ENCODE data around the gene SSBP3.

The SSBP3 gene

DNA sequence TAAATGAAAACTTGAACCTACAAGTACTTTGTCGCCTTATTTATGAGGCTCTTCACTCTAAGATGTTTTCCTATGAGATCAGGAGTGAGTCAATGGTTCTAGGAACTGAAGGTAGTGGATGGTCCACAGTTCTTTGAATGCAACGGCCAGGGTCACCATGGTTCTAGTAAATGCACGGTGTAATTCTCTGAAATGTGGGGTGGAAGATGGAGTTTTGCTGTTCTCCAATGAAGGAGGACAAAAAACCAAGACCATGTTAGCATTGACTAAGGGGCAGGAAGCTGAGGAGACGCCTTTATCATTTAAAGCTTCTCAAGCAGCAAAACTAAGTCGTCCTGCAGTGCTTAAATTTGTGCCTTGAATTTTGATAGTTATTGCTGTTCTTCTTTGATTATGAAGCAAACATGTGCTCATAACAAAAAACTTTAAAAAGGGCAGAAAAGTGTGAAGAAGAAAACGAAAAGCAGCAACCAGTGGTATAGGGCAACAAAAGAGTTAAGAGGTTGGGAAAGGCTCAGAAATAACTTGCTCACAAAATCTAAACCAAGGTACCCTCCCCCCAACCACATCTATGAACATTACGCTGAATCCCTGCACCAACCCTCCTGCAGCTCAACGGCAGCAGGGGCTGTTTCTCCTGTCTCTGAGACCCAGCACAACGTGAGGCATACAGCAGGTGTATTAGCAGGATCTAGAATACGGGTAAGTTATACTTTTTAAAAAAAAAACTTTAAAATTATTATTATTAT, 121.2 kb downstream of the SSBP3 start:
- peak in 1 of 3 donors; percentile 11 for DNase-seq (ENCODE audit: low read depth in 3 of 3)

DNA sequence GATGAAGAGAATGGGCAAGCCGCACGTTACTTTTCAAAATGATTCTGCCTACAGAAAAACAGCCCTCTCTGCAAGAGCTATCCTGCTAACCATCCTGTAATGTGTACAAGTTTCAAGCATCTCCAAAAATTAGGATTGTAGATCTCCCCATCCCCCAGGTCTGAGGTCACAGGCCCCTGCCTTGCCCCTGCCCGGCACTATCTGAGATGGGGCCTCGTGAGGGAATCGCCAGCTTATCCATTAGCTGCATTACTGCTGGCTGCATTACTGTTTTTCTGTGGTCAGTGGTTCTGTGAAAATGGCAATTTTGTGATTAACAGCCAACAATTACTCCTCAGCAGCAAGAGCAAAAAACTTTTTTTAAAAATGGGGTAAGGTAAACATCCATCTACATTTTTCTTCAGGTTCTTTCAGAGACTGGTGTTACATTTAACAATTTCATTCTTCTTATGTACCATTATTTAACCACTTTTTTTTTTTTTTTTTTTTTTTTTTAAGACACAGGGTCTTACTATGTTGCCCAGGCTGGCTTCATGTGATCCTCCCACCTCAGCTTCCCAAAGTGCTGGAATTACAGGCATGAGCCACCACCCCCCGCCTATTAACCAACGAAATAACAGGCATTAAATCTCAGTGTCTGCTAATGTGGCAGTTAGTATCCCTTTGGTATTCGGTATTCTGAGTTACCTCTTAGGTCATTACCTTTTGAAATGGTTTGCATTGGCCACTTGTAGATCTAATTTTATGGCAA, 122.4 kb downstream of the SSBP3 start:
- no peak for DNase-seq (ENCODE audit: low read depth in 3 of 3)

DNA sequence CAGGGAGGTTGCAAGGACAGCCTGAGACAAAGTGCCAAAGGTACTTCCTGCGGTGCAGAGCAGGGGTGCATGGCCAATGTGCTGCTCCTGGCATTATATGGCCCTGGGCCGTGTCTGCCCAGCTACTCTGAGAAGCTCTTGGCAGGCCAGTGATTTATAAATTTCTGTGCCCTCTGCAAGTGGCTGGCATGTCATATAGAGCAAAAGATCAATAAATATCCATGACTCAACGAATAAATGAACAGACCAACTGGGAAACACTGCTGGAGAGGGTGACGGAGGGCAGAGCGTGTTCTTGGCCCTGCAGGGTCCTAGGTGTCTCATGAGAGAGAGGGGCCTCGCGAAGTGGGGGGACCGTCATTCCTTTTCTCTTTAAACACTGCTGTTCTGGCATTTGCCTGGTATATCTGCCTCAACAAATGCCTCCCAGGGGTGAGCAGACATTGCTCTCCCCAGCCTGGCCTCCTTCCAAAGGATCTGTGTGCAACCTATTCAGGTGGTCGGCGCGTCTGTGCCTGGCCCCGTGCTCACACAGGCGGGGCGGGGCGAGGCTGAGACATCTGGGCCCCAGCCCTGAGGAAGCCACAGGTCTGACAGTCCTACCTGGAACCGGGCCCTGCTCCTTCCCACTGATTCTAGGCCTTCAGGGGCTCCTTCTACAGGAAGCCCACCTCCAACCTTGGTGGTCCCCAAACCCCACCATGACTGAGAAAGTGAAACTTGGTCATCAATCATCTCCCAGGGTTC, 123.9 kb downstream of the SSBP3 start:
- DNase-seq (ENCODE audit: low read depth in 3 of 3), result no peak

DNA sequence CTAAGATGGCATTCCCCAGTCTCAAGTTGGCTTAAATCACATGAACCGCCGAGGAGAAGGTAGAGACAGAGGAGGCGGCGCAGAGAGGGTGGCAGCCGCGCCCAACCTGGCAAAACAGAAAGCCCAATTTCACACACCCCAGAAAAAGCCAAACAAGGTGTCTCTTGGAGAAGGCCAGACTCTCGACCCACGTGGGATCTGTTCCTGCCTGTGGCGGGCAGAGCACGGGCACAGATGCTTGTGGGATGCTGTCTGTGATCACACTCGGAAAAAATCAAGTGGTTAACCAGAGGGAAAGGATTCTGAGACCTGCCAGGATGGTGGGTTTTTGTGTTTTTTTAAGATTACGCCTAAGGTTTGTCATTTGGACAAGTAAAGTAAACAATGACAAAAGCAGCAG, 125.5 kb downstream of the SSBP3 start:
- DNase-seq (ENCODE audit: low read depth in 3 of 3), result no peak

DNA sequence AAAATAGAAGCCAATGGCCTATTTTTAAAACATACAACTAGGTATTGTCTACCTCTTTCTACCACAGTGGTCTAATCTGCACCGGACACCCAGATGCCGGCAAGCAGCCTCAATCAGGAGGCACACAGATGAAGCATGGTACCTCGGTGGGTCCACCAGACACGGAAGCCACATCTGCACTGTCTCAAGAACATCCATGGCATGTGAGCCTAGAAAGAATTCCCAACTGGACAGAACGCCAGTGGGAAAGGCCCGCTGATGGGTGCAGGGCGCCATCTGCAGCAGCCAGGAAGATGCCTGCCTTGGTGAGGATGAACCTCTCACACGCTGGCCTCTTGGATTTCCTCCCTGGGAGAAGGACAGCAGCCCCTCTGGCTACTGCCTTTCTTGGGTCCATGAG, 126.7 kb downstream of the SSBP3 start:
- no peak for DNase-seq (ENCODE audit: low read depth in 3 of 3)

DNA sequence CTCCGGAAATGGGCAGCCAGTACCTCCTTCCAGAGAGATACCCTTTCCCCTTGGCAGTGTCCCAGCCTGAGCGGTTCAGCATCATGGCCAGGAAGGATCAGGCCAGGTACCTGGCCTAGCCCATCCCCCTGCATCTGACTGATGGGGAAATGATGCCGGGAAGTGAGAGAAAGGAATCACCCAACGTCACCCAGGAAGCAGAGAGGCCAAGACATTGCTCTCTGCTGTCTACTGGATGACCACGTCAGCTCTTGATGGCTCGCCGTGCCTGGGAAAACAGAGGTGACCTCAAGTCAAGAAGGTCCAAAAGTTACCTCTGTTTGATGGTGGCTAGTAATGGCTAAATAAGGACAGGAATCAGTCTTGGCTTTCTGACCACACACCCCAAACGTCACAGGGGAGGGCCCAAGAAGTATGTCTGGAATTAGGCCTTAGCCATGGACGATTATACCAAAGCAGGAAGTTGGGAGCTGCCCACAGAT, 127.2 kb downstream of the SSBP3 start:
- no peak for DNase-seq (ENCODE audit: low read depth in 3 of 3)

DNA sequence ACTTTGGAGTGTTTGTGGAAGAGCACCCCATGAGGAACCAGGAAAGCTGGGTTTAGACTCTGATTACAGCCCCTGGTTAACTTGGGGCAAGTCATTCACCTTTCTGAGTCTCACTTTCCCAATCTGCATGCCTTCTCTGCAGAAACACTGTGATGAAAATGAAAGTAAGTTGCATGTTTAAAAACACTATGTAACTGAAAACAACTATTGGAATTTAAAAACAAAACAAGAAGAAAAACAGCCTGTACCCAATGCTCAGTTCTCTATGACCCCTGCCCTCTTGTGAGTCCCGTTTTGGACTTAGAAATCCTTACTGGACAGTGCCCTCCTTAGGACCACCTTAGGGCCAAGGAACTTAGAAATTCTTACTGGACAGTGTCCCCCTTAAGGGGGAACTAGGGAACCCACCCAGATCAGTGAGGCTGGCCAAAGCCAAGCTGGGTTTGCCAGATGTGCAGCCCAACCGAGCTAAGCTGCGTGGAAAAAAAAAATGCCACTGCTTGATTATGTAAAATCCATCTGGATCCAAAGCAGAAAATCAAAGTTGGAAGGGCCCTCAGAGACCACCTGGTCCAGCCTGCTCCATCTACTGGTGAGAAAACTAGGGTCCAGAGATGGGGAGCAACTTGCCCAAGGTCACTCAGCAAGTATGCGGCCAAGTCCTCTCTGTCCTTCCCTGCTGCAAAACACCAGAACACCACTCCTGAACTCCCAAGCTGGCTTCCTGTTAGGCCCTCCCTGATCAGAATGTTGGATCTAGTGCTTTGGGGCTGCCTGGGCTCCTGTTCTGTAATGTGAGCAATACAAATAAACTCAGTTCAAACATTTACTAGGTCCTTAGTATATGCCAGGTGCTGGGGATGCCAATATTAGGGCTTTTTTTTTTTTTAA, 128.5 kb downstream of the SSBP3 start:
- DNase-seq (ENCODE audit: low read depth in 3 of 3), result no peak

DNA sequence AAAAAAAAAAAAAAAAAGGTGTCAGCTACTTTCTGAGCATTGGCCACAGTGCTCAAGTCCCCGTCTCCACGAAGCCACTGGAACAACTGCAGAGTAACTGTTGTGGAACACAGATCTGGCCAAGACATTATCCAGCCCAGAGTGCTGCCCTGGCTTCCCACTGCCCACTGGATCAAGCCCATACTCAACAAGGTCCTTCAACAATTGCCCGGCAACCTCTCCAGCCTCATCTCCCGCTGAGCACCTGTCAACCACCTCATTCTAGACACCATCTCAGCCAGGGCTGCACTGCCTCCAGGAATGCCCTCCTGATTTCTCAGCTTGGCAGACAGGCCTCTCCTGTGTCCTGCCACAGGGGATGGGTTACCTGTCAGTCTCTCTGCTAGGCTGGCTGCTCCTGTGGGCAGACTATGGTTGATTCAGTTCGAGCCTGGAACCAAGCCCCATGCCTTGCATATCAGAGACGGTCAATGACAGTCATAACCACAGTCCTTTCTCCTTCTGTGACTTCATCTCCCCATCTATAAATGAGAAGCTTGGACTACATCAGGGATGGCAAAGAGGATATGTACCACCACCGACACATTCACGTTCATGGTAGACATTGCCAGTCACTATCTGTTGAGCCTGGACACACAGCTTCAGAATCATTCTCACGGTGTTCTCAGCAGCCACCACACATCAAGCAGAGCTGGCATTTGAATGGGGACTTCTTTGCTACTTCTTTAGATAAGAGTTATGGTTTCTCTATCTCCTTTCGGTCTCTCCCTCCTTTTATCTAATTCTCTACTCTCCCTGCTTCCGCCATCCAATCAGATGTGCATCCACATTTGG, 129.4 kb downstream of the SSBP3 start:
- no peak for DNase-seq (ENCODE audit: low read depth in 3 of 3)

DNA sequence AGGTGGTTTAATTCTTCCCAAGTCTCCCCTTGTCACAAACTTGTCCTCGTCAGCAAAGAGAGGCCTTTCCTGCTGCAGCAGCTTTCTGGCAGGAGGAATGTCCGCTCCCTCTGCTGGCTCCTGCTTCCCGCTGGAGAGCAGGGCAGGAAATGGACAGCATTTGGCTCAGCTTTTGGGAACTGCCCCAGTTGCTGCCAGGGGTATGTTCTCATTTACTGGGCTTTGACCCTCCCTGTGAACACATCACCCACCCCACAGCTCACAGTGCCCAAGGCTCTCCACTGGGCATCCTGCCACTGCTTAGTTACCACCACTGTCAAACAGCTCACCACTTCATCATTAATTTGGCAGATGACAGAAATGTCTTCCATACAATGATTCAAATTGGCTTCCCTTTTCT, 130.8 kb downstream of the SSBP3 start:
- no peak for DNase-seq (ENCODE audit: low read depth in 3 of 3)

DNA sequence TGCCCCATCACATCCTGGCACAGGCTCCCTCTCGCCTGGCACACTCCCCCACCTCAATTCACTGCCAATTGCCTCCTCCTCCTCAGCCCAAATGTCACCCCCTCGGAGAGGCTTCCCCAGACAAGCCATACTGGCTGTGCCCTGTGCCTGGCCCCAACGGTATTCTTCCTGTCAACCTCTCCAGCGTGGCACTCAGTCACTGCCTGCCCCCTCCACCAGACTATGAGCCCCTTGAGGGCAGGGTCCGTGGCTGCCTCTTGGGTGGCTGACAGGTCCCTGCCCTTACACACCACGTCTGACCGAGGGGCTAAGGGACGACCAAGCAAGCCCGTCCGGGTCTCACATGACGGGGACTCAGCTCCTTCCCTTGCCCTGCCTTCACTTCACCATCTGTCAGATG, 131.3 kb downstream of the SSBP3 start:
- no peak for DNase-seq (ENCODE audit: low read depth in 3 of 3)

DNA sequence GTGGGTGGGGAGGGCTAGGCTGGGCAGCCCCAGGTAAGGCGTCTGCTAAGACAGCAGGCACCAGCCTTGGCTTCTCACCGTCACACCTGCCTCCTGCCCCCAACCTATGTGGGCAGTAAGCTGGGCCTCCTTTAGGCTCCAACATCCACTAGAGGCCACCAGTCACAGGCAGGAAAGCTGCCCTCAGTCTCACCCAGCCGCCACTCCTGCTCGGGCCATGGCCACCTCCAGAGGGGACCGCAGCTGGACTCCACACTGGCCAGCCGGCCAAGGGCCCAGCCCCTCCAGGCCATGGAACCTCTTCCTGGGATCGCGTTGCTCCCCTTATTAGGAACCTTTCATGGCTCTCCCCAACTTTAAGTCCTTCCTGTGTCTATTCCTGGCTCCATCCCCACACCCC, 131.7 kb downstream of the SSBP3 start:
- no peak for DNase-seq (ENCODE audit: low read depth in 3 of 3)

DNA sequence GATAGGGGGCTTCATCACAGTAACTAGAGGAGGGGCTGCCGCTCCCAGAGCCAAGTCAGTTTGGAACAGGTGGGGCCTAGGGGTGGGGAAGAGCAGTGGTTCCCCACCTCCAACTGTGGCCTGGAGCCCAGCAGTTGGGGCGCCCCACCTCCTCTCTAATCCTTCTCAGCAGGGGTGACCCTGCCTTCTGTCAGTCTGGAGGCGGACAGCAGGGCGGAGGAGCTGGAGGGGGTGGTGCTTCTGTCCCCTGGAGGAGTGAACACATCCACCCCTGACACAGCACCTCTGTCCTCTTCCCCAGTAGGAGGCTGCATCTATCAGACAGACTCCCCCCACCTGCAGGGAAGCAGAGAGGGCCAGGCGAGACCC, 132.4 kb downstream of the SSBP3 start:
- no peak for DNase-seq (ENCODE audit: low read depth in 3 of 3)

DNA sequence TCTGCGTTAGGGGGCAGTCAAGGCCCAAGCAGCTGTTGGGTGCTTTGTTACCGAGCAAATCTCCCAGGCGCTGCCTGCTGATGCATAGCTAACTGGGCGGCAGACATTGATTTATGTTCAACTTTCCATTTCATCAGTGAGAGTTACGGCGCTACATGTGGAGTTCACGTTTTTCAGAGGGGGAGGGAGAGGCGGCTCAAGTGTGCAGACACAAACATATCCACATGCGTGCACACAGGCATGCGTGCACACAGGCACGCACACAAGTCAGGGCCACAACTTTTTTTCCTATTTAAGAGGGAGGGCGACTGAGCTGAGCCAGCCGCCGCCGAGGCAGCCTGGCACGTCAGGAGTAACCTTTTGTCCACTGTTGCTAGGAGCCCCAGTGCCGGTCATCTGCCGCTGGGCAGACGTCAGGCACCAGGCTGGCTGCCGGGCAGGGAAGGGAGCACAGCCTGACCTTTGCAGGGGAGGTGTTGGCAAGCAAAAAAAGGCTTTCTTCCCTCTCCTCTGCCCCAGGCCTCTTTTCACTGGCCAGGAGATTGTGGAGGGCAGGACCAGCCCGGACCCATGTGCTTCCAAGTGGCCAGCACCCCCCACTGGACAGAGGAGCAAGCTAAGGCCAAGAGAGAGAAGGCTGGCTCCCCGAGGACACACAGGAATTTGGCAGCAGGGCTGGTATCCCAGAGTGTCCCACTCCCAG, 133.0 kb downstream of the SSBP3 start:
- no peak for DNase-seq (ENCODE audit: low read depth in 3 of 3)

DNA sequence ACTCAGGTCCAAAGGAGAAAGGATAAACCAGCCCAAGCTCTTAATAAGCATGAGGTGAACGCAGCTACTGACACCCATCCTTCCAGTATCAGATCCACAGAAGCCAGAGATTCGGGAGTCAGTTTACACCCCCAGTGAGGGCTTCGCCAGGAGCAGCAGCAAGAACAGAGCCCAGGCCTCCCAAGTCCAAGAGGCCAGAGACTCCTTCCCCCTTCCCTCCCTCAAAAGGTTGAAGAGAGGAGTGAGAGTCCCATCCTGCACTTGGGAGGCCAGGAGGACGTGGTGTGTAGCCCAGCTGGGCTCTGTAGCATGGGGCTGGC, 133.5 kb downstream of the SSBP3 start:
- DNase-seq (ENCODE audit: low read depth in 3 of 3), result no peak

DNA sequence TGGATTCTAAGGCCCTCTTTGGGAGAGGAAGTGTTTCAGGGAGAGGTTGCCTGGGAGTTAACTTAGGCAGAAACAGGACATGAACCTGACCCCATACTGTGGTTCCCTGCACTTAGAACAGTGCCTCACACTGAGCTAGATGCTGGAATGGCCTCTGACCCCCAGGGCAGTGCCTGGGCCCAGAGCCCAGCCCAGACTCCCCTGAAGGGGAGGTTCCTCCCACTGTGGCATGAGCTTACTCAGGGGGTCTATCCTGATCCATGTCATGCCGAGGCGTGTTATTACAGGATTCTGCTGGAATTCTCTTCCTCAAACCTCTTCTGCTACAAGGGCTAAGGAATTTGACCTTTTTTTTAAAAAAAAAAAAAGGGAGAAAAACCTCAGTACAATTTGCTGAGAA, 134.1 kb downstream of the SSBP3 start:
- no peak for DNase-seq (ENCODE audit: low read depth in 3 of 3)

DNA sequence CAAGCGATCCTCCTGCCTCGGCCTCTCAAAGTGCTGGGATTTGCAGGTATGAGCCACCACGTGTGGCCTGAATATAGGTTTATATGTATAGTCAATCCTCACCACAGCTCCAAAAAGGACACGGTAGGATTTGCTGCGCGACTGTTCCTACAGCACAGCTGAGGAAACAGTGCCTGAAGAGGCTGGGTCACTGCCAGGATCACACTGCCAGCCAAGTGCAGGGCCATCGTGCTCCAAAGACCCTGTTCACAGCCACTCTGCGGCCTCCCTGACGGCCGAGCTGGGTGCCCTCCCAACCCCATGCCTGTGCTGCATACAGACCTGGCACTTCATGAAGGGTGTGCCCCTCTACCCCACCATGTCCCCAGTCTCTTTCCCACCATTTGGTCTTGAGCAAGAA, 134.9 kb downstream of the SSBP3 start:
- no peak for DNase-seq (ENCODE audit: low read depth in 3 of 3)

DNA sequence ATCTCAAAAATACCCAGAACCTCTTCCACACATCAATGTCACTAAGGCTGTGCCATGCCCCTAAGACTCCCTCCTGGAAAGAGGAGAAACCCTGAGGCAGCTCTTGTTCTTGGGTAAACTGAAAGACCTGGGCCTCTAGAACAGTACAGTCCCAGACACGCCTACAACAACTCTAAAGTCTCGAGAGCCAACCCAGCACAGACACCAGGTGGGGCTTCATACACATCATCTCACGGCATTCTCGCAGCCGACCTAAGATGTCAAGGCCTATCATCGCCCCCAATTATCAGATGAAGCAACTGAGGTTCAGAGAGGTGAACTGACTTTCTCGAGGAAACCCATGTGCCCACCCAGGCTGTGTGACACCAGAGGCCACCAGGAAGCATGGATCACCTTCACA, 135.7 kb downstream of the SSBP3 start:
- DNase-seq (ENCODE audit: low read depth in 3 of 3), result no peak

DNA sequence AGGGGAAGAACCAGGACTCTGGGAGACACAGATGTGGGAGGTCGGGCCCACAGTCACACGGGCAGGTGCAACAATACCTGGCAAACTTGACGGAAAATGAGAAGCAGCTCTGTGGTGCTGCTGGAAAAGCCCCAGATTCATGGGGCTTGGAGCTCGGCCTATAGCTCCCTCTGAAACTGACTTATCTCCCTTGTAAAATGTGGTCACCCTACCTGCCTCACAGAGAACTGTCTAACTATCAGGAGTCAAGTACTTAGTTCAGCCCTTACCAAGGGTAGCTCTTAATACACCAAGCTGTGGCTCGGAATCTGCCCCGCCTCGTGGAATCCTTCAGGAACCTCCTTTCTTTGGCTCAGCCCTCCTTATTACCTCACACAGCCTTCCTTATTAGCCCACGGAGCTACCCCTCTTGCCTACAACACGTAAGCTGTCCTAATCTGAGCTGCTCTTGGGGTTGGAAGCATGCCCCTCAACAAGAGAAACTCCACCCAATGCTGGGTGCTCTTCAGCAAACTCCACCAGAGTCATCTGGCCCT, 137.4 kb downstream of the SSBP3 start:
- DNase-seq (ENCODE audit: low read depth in 3 of 3), result no peak

DNA sequence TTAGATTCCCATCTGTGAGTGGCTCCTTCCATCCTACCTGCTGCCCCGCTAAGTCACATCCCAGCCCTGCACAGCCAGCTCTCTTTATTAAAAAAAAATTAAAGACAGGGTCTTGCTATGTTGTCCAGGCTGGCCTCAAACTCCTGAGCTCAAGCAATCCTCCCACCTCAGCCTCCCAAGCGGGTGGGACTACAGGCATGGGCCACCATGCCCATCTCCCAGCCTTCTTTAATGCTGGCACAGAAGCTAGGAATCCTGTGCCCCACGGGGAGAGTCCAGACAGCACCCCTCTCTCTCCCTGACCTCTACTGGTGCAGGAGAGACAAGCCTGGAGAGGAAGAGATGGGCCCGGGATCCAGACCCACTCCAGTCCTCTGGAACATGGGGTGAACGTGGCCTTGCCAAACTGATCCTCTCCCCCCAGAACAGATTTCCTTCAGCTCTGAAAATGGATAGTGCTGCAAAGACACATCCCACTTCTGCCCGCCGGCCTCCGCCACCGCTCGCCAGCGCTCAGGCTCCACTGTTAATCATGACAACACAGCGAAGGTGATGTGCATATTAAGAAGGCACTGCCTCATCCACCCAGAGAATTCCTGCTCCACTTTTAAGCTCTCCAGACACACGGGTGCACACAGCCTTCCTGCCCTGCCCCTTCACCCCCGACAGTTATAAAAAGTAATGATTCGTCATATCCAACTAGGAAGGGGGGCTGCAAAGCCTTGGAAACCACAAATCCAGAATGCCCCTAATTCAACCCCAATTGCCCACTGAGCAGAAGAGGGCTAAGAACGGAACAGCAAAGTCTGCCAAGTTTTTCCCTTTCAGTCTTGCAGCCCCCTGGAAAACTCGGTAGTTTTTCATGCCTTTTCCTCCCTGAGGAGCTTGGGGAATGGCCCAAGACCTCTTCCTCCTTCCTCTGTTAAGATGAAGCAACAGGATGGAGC, 138.1 kb downstream of the SSBP3 start:
- no peak for DNase-seq (ENCODE audit: low read depth in 3 of 3)

All from stimulated activated CD4-positive, alpha-beta T cell treated with anti-CD3 and anti-CD28 coated beads, TNF-alpha, amount 100 ng/mL, for 48 hours (primary cell).